ENCODE results near the gene MACC1.

Gene MACC1

GRCh38 chr7:20194343-20194995, 22.7 kb downstream of the MACC1 start:
- DNase-seq (ENCODE audit: low read depth), result no peak
- no peak for TF ChIP-seq CTCF (conservative IDR thresholded peaks at IDR 0.05; ENCODE audit: control insufficient read depth, insufficient read depth, low read depth, low read length)
- no peak overlapping the region for H3K4me3 ChIP-seq (ENCODE audit: control insufficient read depth, low read depth, low read length)

DNA sequence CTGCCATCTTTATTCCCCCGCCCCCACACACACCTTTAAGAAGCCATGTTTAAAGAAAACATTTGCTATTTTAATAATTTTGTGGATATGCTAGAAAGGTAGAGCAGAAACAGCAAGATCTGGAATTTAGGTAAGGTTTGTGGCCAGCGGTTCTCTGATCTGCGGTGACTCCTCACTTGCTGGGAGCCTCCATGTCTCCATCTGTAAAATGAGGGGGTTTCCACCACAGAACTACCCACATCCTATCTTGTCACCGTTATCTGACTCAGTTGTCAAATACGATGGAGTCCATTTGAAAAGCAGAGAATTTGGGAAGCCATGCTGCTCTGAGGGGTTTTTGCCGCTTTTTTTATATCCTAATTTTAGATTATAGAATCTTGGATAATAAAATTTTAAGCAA, 23.3 kb downstream of the MACC1 start:
- no peak overlapping the region for H3K4me3 ChIP-seq (ENCODE audit: control insufficient read depth, low read depth, low read length)
- no peak for TF ChIP-seq CTCF (conservative IDR thresholded peaks at IDR 0.05; ENCODE audit: control insufficient read depth, insufficient read depth, low read depth, low read length)
- no peak for DNase-seq (ENCODE audit: low read depth)

- no peak for DNase-seq (ENCODE audit: low read depth)
- H3K4me3 ChIP-seq (ENCODE audit: control insufficient read depth, low read depth, low read length), result no peak overlapping the region
- TF ChIP-seq CTCF (conservative IDR thresholded peaks at IDR 0.05; ENCODE audit: control insufficient read depth, insufficient read depth, low read depth, low read length), result no peak
These were observed 23.9 kb downstream of the MACC1 start for GRCh38 chr7:20193242-20193777.

DNA sequence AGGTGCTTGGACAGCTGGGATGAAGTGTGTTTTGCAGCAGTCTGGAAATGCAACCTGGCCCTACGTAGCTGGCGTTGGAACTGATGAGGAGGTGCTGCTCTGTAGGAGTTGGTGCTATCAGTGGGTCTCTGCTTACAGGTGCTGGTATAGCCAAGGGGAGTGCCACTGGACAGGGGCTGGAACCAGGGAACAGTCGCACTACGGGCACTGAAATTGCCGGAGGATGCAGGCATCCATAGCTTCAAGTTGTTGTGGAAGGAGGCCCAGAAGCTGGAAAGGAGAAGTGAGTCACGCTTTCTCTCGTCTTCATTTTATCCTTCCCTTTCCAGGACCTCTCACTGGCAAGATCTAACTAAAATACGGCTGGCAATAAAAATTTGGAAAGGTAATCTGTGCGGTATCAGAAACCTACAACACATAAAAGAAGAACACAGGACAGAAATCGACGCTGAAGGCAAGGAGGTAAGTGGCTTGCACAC, 25.8 kb downstream of the MACC1 start:
- DNase-seq (ENCODE audit: low read depth), result no peak
- H3K4me3 ChIP-seq (ENCODE audit: control insufficient read depth, low read depth, low read length), result no peak overlapping the region
- no peak for TF ChIP-seq CTCF (conservative IDR thresholded peaks at IDR 0.05; ENCODE audit: control insufficient read depth, insufficient read depth, low read depth, low read length)

DNA sequence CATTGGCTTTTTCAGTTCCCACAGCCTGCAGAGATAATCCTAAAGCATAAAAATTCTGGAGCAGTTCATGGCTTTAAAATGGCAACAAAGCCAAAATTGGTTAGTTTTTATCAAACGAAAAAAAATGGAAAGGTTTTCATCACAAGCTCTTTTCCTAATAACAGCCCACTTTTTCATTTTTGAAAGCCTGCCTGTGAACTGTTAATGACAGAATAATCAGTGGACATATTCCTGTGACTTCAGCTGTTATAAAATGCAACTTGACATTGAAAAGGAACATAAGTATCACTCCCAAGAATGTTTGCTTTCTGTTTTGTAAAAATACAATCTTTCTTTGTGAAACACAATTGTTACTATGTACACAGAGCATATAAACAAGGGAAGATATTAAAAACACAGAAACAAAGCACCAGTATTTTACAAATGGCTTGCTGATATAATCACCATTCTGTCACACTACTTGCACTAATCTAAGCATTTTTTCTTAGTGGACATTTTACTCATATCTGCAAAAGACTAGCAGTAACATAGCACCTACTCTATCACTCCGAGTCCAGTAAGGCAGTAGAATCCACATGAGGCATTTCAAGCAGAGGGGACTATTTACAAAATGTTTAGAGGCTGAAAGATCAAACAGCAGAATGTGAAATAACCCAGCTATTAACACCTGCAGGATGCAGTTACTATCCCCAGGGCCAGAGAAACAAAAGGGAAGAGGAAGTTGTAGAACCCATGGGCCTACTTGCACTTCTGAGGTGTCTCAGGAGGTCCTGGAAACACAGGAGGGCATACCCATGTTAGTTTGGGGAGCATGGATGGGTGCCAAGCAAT, 26.4 kb downstream of the MACC1 start:
- no peak overlapping the region for H3K4me3 ChIP-seq (ENCODE audit: control insufficient read depth, low read depth, low read length)
- no peak for DNase-seq (ENCODE audit: low read depth)
- TF ChIP-seq CTCF (conservative IDR thresholded peaks at IDR 0.05; ENCODE audit: control insufficient read depth, insufficient read depth, low read depth, low read length), result no peak

DNA sequence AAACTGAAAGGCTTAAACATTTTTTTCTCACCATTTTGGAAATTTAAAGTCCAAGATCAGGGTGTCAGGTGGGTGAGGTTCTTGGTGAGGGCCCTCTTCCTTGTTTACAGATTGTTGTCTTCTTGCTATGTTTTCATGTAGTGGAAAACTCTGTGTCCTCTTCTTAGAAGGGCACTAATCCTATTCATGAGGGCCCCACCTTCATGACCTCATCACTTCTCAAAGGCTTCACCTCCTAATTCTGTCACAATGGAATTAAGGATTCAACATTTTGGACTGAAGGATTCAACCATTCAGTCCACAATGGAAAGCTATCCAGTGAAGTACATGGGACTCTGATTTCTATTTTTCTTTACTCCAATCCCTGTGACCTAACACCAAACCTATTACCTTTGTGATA, 27.3 kb downstream of the MACC1 start:
- H3K4me3 ChIP-seq (ENCODE audit: control insufficient read depth, low read depth, low read length), result no peak overlapping the region
- DNase-seq (ENCODE audit: low read depth), result no peak
- TF ChIP-seq CTCF (conservative IDR thresholded peaks at IDR 0.05; ENCODE audit: control insufficient read depth, insufficient read depth, low read depth, low read length), result no peak

Data from fibroblast of mammary gland (primary cell).